K562 (cell line): ENCODE measurements around the gene ATP13A1.

Experiments used
- CTCF ChIP-seq, 3 experiments: IDR thresholded peaks in 2 of 3; conservative IDR thresholded peaks in 1 of 3; 2 replicates each; pipeline ENCODE4 v1.5.1; 2011 to 2012; ENCODE audit warnings: low read length in 3 of 3, mild to moderate bottlenecking in 3 of 3, control low read depth in 2 of 3, improper control_type of control experiment in 1 of 3, inconsistent platforms in 1 of 3, low read depth in 1 of 3, mixed read lengths in 1 of 3, moderate library complexity in 1 of 3; ENCODE audit not compliant: insufficient read depth in 2 of 3
- POLR2AphosphoS5 ChIP-seq: IDR thresholded peaks from 2 replicates; pipeline ENCODE4 v1.6.1; 2011; ENCODE audit warnings: mild to moderate bottlenecking, low read depth, low read length, moderate library complexity; ENCODE audit not compliant: control insufficient read depth, insufficient read depth
- SREBF1 ChIP-seq: fragments of 150-350 bp; IDR thresholded peaks from 2 replicates; pipeline ENCODE4 v1.6.1; 2014; ENCODE audit warnings: antibody characterized with exemption, low read depth, low read length, borderline replicate concordance
- TOE1 ChIP-seq, 2 experiments: fragments of 450-650 bp in 1 of 2; sonication (generic) in 1 of 2; formaldehyde crosslinking in 1 of 2; IDR thresholded peaks; 2 replicates each; pipeline versions ENCODE4 v1.7.1 to v1.8.0; 2016 to 2022; ENCODE audit warnings: borderline replicate concordance in 2 of 2, mild to moderate bottlenecking in 2 of 2, antibody characterized with exemption in 1 of 2, inconsistent platforms in 1 of 2, low read depth in 1 of 2, missing genetic modification reagents in 1 of 2, moderate library complexity in 1 of 2

DNA sequence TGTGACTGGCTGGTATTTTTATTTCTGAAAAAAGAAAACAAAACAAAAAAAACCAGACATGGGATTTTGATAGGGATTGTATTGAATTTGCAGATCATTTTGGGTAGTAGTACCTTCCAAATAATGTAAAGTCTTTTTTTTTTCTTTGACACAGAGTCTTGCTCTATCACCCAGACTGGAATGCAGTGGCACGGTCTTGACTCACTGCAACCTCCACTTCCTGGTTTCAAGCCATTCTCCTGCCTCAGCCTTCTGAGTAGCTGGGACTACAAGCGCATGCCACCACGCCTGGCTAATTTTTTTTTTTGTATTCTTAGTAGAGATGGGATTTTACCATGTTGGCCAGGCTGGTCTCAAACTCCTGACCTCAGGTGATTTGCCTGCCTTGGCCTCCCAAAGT lies 9.3 kb upstream of the ATP13A1 start:
- TF ChIP-seq CTCF (IDR thresholded peaks at IDR 0.05 in 2 of 3, conservative IDR thresholded peaks at IDR 0.05 in 1 of 3; ENCODE audit: insufficient read depth in 2 of 3, low read depth in 1 of 3, low read length in 3 of 3) = no peak
- no peak for TF ChIP-seq TOE1 (IDR thresholded peaks at IDR 0.05; ENCODE audit: borderline replicate concordance)
- TF ChIP-seq TOE1 (CRISPR knock-in tag; IDR thresholded peaks at IDR 0.05; ENCODE audit: borderline replicate concordance, low read depth) = no peak
- TF ChIP-seq SREBF1 = no peak
- no peak for TF ChIP-seq POLR2AphosphoS5
